GM10266 (cell line): ENCODE measurements around the gene DUS1L.

ENCODE experiments used
- DNase-seq: peaks from one replicate; pipeline ENCODE4 v3.0.0; 2012; ENCODE audit errors: extremely low spot score
- CTCF ChIP-seq: IDR thresholded peaks from 2 replicates; pipeline ENCODE4 v1.5.1; 2012; ENCODE audit warnings: mild to moderate bottlenecking, low read depth; ENCODE audit not compliant: control insufficient read depth, insufficient read depth; ENCODE audit errors: missing control alignments

DUS1L gene

GRCh38 chr17:82033359-82034085, 32.1 kb downstream of the DUS1L start:
- no peak for TF ChIP-seq CTCF
- no peak for DNase-seq

GRCh38 chr17:82031885-82032627, 33.5 kb downstream of the DUS1L start:
- DNase-seq = peak; percentile 82
- TF ChIP-seq CTCF = no peak

GRCh38 chr17:82031303-82031884, 34.2 kb downstream of the DUS1L start, which contains the start of gene RAC3:
RAC3 (plus strand) TSS chr17:82031678; CDS start chr17:82031762, 84 bp downstream.
- peak; percentile 87 for DNase-seq
- TF ChIP-seq CTCF = no peak

- DNase-seq = peak; percentile 93
- peak; percentile 98 for TF ChIP-seq CTCF
These were observed 34.9 kb downstream of the DUS1L start for GRCh38 chr17:82030470-82031302.

GRCh38 chr17:82029990-82030469, 35.6 kb downstream of the DUS1L start:
- TF ChIP-seq CTCF = no peak
- no peak for DNase-seq

GRCh38 chr17:82029391-82029790, 36.2 kb downstream of the DUS1L start:
- DNase-seq = no peak
- TF ChIP-seq CTCF = no peak
